ENCODE measurements around the gene MRPS25. TPM values are rescaled to one million over a fixed set of nuclear protein-coding genes. Genes with fewer than 3 reads are reported as not detected.

MRPS25 gene
- total RNA-seq, 2 donors from 2014 or later = 13.8 to 31.0 TPM

- Histone ChIP-seq H3K27ac (no peak overlapping the region), H3K27me3 (replicated peaks; ENCODE audit: insufficient read depth) (no peaks in the 10 kb centered on the region), H3K4me3 (no peak overlapping the region), H3K9me3 (no peaks in the 10 kb centered on the region), H3K36me3 (peaks cover 15% of the 10 kb centered on the region), H3K4me1 (ENCODE audit: control insufficient read depth in 1 of 2, low read depth in 2 of 2) (no peaks in the 10 kb centered on the region)
- ATAC-seq (ENCODE audit: insufficient number of reproducible peaks, low FRiP score, low read depth) (no peak), DNase-seq (ENCODE audit: low spot score) (no peak)
- TF ChIP-seq CTCF (IDR thresholded peaks at IDR 0.05) = no peak
These were observed 11.6 kb downstream of the MRPS25 start for GRCh38 chr3:15053541-15053940.

- no peak overlapping the region for H3K4me3 ChIP-seq
- DNase-seq (ENCODE audit: low spot score) (no peak), ATAC-seq (ENCODE audit: insufficient number of reproducible peaks, low FRiP score, low read depth) (no peak)
- TF ChIP-seq CTCF (IDR thresholded peaks at IDR 0.05) = no peak
- no peaks in the 10 kb centered on the region for H3K27me3 ChIP-seq (replicated peaks; ENCODE audit: insufficient read depth)
- no peaks in the 10 kb centered on the region for H3K4me1 ChIP-seq (ENCODE audit: control insufficient read depth in 1 of 2, low read depth in 2 of 2)
- H3K36me3 ChIP-seq = peaks cover 21% of the 10 kb centered on the region
- H3K9me3 ChIP-seq = no peaks in the 10 kb centered on the region
- no peak overlapping the region for H3K27ac ChIP-seq
These were observed 12.5 kb downstream of the MRPS25 start for GRCh38 chr3:15052335-15053242.

DNA sequence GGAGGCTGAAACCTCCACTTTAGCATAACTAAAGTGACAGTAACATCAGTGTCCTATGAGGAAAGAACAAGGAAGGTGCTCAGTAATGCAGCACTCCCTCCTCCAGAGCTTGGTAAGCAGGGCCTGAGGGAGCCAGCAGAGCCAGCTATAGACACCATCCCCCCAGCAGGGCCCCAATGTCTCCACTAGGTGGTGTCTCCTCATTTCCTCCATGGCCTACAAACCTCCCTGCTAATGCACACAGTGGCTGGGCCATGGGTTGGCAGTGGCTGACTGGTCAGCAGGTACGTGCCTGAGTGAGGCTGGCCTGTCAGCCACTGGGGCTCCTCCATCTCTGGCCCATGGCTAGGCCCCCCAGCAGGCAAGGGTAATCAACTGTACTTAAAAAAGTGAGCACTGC, 13.6 kb downstream of the MRPS25 start:
- no peak for ATAC-seq (ENCODE audit: insufficient number of reproducible peaks, low FRiP score, low read depth)
- H3K27me3 ChIP-seq (replicated peaks; ENCODE audit: insufficient read depth) = no peaks in the 10 kb centered on the region
- H3K36me3 ChIP-seq = peaks cover 27% of the 10 kb centered on the region
- no peaks in the 10 kb centered on the region for H3K4me1 ChIP-seq (ENCODE audit: control insufficient read depth in 1 of 2, low read depth in 2 of 2)
- no peaks in the 10 kb centered on the region for H3K9me3 ChIP-seq
- H3K27ac ChIP-seq = no peak overlapping the region
- peak; percentile 32 for TF ChIP-seq CTCF (IDR thresholded peaks at IDR 0.05)
- no peak overlapping the region for H3K4me3 ChIP-seq
- DNase-seq (ENCODE audit: low spot score) = no peak

DNA sequence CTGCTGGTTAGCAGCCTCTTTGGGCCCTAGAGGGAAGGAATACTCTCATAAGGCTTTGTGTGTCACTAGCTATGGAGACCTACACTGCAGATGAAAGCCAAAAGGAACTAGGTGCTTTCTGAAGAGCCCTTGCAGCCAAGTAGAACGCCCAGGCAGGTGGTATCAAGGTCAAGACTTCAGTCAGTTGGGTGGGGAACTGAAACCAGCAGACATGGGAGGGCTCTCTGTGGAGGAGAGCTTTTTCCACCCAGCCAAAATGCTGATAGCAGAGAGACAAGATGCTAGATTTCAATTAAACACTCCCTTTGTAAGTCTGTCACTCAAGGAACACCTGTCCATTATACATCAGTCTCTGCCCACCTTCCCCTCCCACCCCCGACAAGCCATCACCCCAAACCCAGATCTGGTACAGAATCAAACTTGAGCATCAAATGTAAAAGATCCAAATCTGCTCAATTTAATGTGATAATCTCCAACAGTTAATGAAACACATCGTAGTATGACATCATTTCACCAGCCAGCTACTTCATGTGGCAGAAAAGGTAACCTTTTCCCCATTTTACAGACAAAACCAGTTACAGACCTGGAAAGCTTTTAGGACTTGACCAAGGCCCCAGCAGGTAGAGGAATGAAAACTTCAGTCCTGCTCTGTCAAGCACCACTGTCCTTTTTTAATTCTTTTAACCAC, 14.6 kb downstream of the MRPS25 start:
- H3K4me3 ChIP-seq = no peak overlapping the region
- no peak for TF ChIP-seq CTCF (IDR thresholded peaks at IDR 0.05)
- H3K9me3 ChIP-seq = no peaks in the 10 kb centered on the region
- no peaks in the 10 kb centered on the region for H3K27me3 ChIP-seq (replicated peaks; ENCODE audit: insufficient read depth)
- H3K27ac ChIP-seq = no peak overlapping the region
- no peak for ATAC-seq (ENCODE audit: insufficient number of reproducible peaks, low FRiP score, low read depth)
- DNase-seq (ENCODE audit: low spot score) = no peak
- peaks cover 27% of the 10 kb centered on the region for H3K36me3 ChIP-seq
- no peaks in the 10 kb centered on the region for H3K4me1 ChIP-seq (ENCODE audit: control insufficient read depth in 1 of 2, low read depth in 2 of 2)

GRCh38 chr3:15049584-15049983, 15.5 kb downstream of the MRPS25 start:
- H3K4me1 ChIP-seq (ENCODE audit: control insufficient read depth in 1 of 2, low read depth in 2 of 2) = no peaks in the 10 kb centered on the region
- DNase-seq (ENCODE audit: low spot score) = no peak
- no peak for TF ChIP-seq CTCF (IDR thresholded peaks at IDR 0.05)
- no peak overlapping the region for H3K27ac ChIP-seq
- no peak overlapping the region for H3K4me3 ChIP-seq
- no peaks in the 10 kb centered on the region for H3K27me3 ChIP-seq (replicated peaks; ENCODE audit: insufficient read depth)
- H3K36me3 ChIP-seq = peaks cover 28% of the 10 kb centered on the region
- H3K9me3 ChIP-seq = no peaks in the 10 kb centered on the region
- no peak for ATAC-seq (ENCODE audit: insufficient number of reproducible peaks, low FRiP score, low read depth)
